H1 (cell line): ENCODE results near the gene CABLES2. TPM values are rescaled to one million over a fixed set of nuclear protein-coding genes. Genes with fewer than 3 reads are reported as not detected.
A peak's percentile ranks its signal among the peaks of the same experiment; 100 is the strongest.

Source experiments
- CTCF ChIA-PET: fragments of 300-600 bp; sonication (Branson Sonifier 250); formaldehyde crosslinking; loops from one replicate; lab custom pipeline; 2021; ENCODE audit not compliant: partially characterized antibody; lab: Charles Lee
- POLR2A ChIA-PET: fragments of 300-600 bp; sonication (Branson Sonifier 250); formaldehyde crosslinking; loops from one replicate; lab custom pipeline; 2021; ENCODE audit warnings: inconsistent platforms; ENCODE audit not compliant: partially characterized antibody; lab: Charles Lee
- DNase-seq, 2 experiments: peaks; one replicate each; pipeline versions ENCODE4 v3.0.0 to v3.0.0-alpha.2; 2010 to 2022; ENCODE audit warnings: low spot score in 2 of 2, low read depth in 1 of 2, mixed read lengths in 1 of 2
- FAIRE-seq: peaks from 2 replicates; lab custom pipeline; 2011; peaks lifted over from hg19 to GRCh38; lab: Jason Lieb, UNC
- H2AFZ ChIP-seq: 2 replicates; pipeline ENCODE4 v1.8.1; 2012; ENCODE audit warnings: low read length, inconsistent platforms
- H2AK5ac ChIP-seq: 2 replicates; pipeline ENCODE4 v1.6.1; 2013; ENCODE audit warnings: low read depth, low read length
- H2BK120ac ChIP-seq: replicated peaks from 2 replicates; pipeline ENCODE3; 2013; ENCODE audit warnings: low read depth, low read length, inconsistent platforms
- H2BK12ac ChIP-seq: 2 replicates; pipeline ENCODE4 v1.6.1; 2013; ENCODE audit warnings: low read depth, low read length
- H2BK15ac ChIP-seq: 2 replicates; pipeline ENCODE4 v1.6.1; 2013; ENCODE audit warnings: low read length
- H2BK20ac ChIP-seq: 2 replicates; pipeline ENCODE4 v1.6.1; 2013; ENCODE audit warnings: low read length
- H2BK5ac ChIP-seq: 2 replicates; pipeline ENCODE4 v1.6.1; 2013; ENCODE audit warnings: low read depth, low read length
- H3K14ac ChIP-seq: 2 replicates; pipeline ENCODE4 v1.6.1; 2013; ENCODE audit warnings: inconsistent platforms; ENCODE audit not compliant: insufficient read length
- H3K18ac ChIP-seq: 2 replicates; pipeline ENCODE4 v1.6.1; 2013; ENCODE audit warnings: low read length; ENCODE audit errors: extremely low read depth
- H3K23ac ChIP-seq: 2 replicates; pipeline ENCODE4 v1.6.1; 2013; ENCODE audit warnings: inconsistent platforms; ENCODE audit not compliant: insufficient read length
- H3K23me2 ChIP-seq: 2 replicates; pipeline ENCODE4 v1.6.1; 2013; ENCODE audit warnings: low read depth, low read length
- H3K27ac ChIP-seq: 2 replicates; pipeline ENCODE4 v1.6.1; 2011; ENCODE audit warnings: low read depth, low read length, inconsistent platforms
- H3K27me3 ChIP-seq, 4 experiments: replicated peaks in 1 of 4; 1 replicate in 1 of 4; 2 replicates in 3 of 4; pipeline versions ENCODE4 v1.6.1 to v1.8.1; 2011 to 2013; ENCODE audit warnings: low read length in 3 of 4, mild to moderate bottlenecking in 3 of 4, inconsistent platforms in 2 of 4, mixed read lengths in 2 of 4, moderate library complexity in 1 of 4; ENCODE audit not compliant: control insufficient read depth in 3 of 4, insufficient read depth in 3 of 4; ENCODE audit errors: extremely low read depth in 1 of 4
- H3K36me3 ChIP-seq, 4 experiments: 2 replicates each; pipeline versions ENCODE4 v1.6.1 to v1.8.1; 2011 to 2013; ENCODE audit warnings: mild to moderate bottlenecking in 4 of 4, low read length in 3 of 4, moderate library complexity in 2 of 4, control low read depth in 1 of 4, inconsistent platforms in 1 of 4; ENCODE audit not compliant: insufficient read depth in 4 of 4, control insufficient read depth in 2 of 4
- H3K4ac ChIP-seq: replicated peaks from 2 replicates; pipeline ENCODE3; 2013; ENCODE audit warnings: low read length, low read depth, mixed read lengths, inconsistent platforms; ENCODE audit not compliant: insufficient read length
- H3K4me1 ChIP-seq, 4 experiments: replicated peaks in 1 of 4; 1 replicate in 1 of 4; 2 replicates in 3 of 4; pipeline versions ENCODE4 v1.6.1 to v1.8.1; 2011 to 2013; ENCODE audit warnings: low read length in 3 of 4, inconsistent platforms in 2 of 4, mixed read lengths in 1 of 4; ENCODE audit not compliant: insufficient read depth in 4 of 4, control insufficient read depth in 3 of 4
- H3K4me2 ChIP-seq, 2 experiments: 2 replicates each; pipeline versions ENCODE4 v1.6.1 to v1.8.1; 2011 to 2013; ENCODE audit warnings: low read depth in 2 of 2, low read length in 2 of 2, control low read depth in 1 of 2, inconsistent platforms in 1 of 2, mild to moderate bottlenecking in 1 of 2; ENCODE audit not compliant: insufficient read depth in 1 of 2
- H3K4me3 ChIP-seq, 4 experiments: fragments of 200-600, 300-600 bp in 1 of 4; sonication (generic), shearing (Covaris generic), sonication (Bioruptor Twin) in 1 of 4; 2 replicates each; pipeline versions ENCODE4 v1.5.1 to v1.8.1; 2011 to 2016; ENCODE audit warnings: low read length in 4 of 4, low read depth in 3 of 4, control low read depth in 2 of 4, inconsistent platforms in 2 of 4, mild to moderate bottlenecking in 2 of 4, mixed read lengths in 1 of 4, moderate library complexity in 1 of 4; ENCODE audit not compliant: insufficient read depth in 2 of 4; ENCODE audit errors: extremely low read depth in 1 of 4
- H3K56ac ChIP-seq: replicated peaks from 2 replicates; pipeline ENCODE3; 2013; ENCODE audit warnings: low read depth, mild to moderate bottlenecking, mixed read lengths, low read length, inconsistent platforms; ENCODE audit not compliant: insufficient read length
- H3K79me1 ChIP-seq: 2 replicates; pipeline ENCODE4 v1.6.1; 2013; ENCODE audit warnings: low read depth, low read length, control low read depth
- H3K79me2 ChIP-seq, 2 experiments: 2 replicates each; pipeline versions ENCODE4 v1.6.1 to v1.8.1; 2012 to 2013; ENCODE audit warnings: low read length in 2 of 2, mild to moderate bottlenecking in 2 of 2, inconsistent platforms in 1 of 2; ENCODE audit not compliant: insufficient read depth in 2 of 2, control insufficient read depth in 1 of 2
- H3K9ac ChIP-seq, 4 experiments: replicated peaks in 1 of 4; 1 replicate in 1 of 4; 2 replicates in 3 of 4; pipeline versions ENCODE4 v1.6.1 to v1.8.1; 2011 to 2013; ENCODE audit warnings: low read depth in 3 of 4, low read length in 3 of 4, control low read depth in 2 of 4, mild to moderate bottlenecking in 2 of 4, moderate library complexity in 2 of 4, inconsistent platforms in 1 of 4; ENCODE audit errors: extremely low read depth in 1 of 4
- H3K9me3 ChIP-seq, 2 experiments: 2 replicates each; pipeline versions ENCODE4 v1.6.1 to v1.8.1; 2012 to 2013; ENCODE audit warnings: mild to moderate bottlenecking in 2 of 2, moderate library complexity in 2 of 2, control low read depth in 1 of 2, inconsistent platforms in 1 of 2, low read depth in 1 of 2, low read length in 1 of 2, mixed read lengths in 1 of 2; ENCODE audit not compliant: insufficient read depth in 2 of 2
- H4K20me1 ChIP-seq, 2 experiments: replicated peaks in 1 of 2; 2 replicates each; pipeline versions ENCODE3 to v1.8.1; 2011 to 2013; ENCODE audit warnings: inconsistent platforms in 2 of 2, low read length in 2 of 2, mild to moderate bottlenecking in 1 of 2; ENCODE audit not compliant: insufficient read depth in 2 of 2, control insufficient read depth in 1 of 2
- H4K5ac ChIP-seq: 2 replicates; pipeline ENCODE4 v1.6.1; 2013; ENCODE audit warnings: low read length, low read depth, mixed read lengths, inconsistent platforms; ENCODE audit not compliant: insufficient read length
- H4K8ac ChIP-seq: 2 replicates; pipeline ENCODE4 v1.8.0; 2013; ENCODE audit warnings: mild to moderate bottlenecking, moderate library complexity, low read length, inconsistent platforms; ENCODE audit not compliant: insufficient read depth; ENCODE audit errors: extremely low read depth
- H4K91ac ChIP-seq: replicated peaks from 2 replicates; pipeline ENCODE3; 2013; ENCODE audit warnings: low read length, mixed read lengths, inconsistent platforms; ENCODE audit not compliant: insufficient read length
- CHD1 ChIP-seq: IDR thresholded peaks from 2 replicates; pipeline ENCODE4 v1.6.1; 2012; ENCODE audit warnings: low read depth, low read length, improper control_type of control experiment
- FOSL1 ChIP-seq: IDR thresholded peaks from 2 replicates; pipeline ENCODE4 v1.6.1; 2011; ENCODE audit warnings: mild to moderate bottlenecking, low read depth, low read length, moderate library complexity; ENCODE audit not compliant: insufficient read depth
- GABPA ChIP-seq: IDR thresholded peaks from 2 replicates; pipeline ENCODE4 v1.6.1; 2011; ENCODE audit warnings: mild to moderate bottlenecking, low read length, moderate library complexity, borderline replicate concordance; ENCODE audit not compliant: insufficient read depth
- JUND ChIP-seq: IDR thresholded peaks from 2 replicates; pipeline ENCODE4 v1.6.1; 2011; ENCODE audit warnings: mild to moderate bottlenecking, improper control_type of control experiment, low read length
- POU5F1 ChIP-seq: IDR thresholded peaks from 2 replicates; pipeline ENCODE4 v1.6.1; 2011; ENCODE audit warnings: low read depth, mild to moderate bottlenecking, low read length, moderate library complexity
- RAD21 ChIP-seq, 2 experiments: IDR thresholded peaks in 1 of 2; conservative IDR thresholded peaks in 1 of 2; 2 replicates each; pipeline ENCODE4 v1.6.1; 2011; ENCODE audit warnings: low read depth in 2 of 2, low read length in 2 of 2, improper control_type of control experiment in 1 of 2, inconsistent platforms in 1 of 2, mild to moderate bottlenecking in 1 of 2, moderate library complexity in 1 of 2
- RBBP5 ChIP-seq: IDR thresholded peaks from 2 replicates; pipeline ENCODE4 v1.7.1; 2012; ENCODE audit warnings: low read depth, mild to moderate bottlenecking, inconsistent platforms, low read length, moderate library complexity, borderline replicate concordance
- RXRA ChIP-seq: IDR thresholded peaks from 2 replicates; pipeline ENCODE4 v1.6.1; 2011; ENCODE audit warnings: low read depth, mild to moderate bottlenecking, low read length, moderate library complexity; ENCODE audit not compliant: insufficient read depth
- SRF ChIP-seq: IDR thresholded peaks from 2 replicates; pipeline ENCODE4 v1.6.1; 2011; ENCODE audit warnings: mild to moderate bottlenecking, low read depth, low read length, moderate library complexity
- TAF1 ChIP-seq: IDR thresholded peaks from 2 replicates; pipeline ENCODE4 v1.6.1; 2011; ENCODE audit warnings: mild to moderate bottlenecking, low read depth, low read length
- TBP ChIP-seq: IDR thresholded peaks from 2 replicates; pipeline ENCODE4 v1.6.1; 2011; ENCODE audit warnings: low read depth, low read length, improper control_type of control experiment
- WGBS, 2 experiments: shearing (Covaris generic) in 1 of 2; methylation state at CpG; one replicate each; pipeline versions ENCODE4 v1.1.6 to v1.1.7; 2013 to 2015; ENCODE audit warnings: low lambda C conversion rate in 2 of 2, mixed read lengths in 2 of 2, inconsistent platforms in 1 of 2, low coverage in 1 of 2, missing lambda C conversion rate in 1 of 2; ENCODE audit not compliant: insufficient replicate concordance in 2 of 2, insufficient coverage in 1 of 2, insufficient read length in 1 of 2; ENCODE audit errors: extremely low coverage in 1 of 2, missing lambda C conversion rate in 1 of 2; 5-methylcytosine and 5-hydroxymethylcytosine counted together
- polyA plus RNA-seq, 7 experiments: library from polyadenylated mRNA; depleted of rRNA in 3 of 7; stranded (reverse) in 5 of 7; unstranded in 2 of 7; fragments of >200 nt in 5 of 7; fragments of 200-250 nt in 2 of 7; gene quantifications; 1 replicate in 5 of 7; 2 replicates in 1 of 7; 4 replicates in 1 of 7; pipeline versions ENCODE4 v1.2.1 to v1.2.3, GENCODE V29; 2011 to 2013; ENCODE audit warnings: missing spikeins in 2 of 7, mixed read lengths in 2 of 7
- total RNA-seq: library from RNA; stranded (reverse); fragmentation: NEBNext Ultra II Directional; extraction: Animal tissue kit (Norgen Biotek cat#: 25700); gene quantifications from 2 replicates; pipeline ENCODE4 v1.2.1, GENCODE V29; 2021

The CABLES2 gene
- total and polyA plus RNA-seq, 2 of the 8 experiments (the other 6 are each of a cell fraction or from before 2014, with no cell fraction given) = 8.0 to 8.8 TPM

DNA sequence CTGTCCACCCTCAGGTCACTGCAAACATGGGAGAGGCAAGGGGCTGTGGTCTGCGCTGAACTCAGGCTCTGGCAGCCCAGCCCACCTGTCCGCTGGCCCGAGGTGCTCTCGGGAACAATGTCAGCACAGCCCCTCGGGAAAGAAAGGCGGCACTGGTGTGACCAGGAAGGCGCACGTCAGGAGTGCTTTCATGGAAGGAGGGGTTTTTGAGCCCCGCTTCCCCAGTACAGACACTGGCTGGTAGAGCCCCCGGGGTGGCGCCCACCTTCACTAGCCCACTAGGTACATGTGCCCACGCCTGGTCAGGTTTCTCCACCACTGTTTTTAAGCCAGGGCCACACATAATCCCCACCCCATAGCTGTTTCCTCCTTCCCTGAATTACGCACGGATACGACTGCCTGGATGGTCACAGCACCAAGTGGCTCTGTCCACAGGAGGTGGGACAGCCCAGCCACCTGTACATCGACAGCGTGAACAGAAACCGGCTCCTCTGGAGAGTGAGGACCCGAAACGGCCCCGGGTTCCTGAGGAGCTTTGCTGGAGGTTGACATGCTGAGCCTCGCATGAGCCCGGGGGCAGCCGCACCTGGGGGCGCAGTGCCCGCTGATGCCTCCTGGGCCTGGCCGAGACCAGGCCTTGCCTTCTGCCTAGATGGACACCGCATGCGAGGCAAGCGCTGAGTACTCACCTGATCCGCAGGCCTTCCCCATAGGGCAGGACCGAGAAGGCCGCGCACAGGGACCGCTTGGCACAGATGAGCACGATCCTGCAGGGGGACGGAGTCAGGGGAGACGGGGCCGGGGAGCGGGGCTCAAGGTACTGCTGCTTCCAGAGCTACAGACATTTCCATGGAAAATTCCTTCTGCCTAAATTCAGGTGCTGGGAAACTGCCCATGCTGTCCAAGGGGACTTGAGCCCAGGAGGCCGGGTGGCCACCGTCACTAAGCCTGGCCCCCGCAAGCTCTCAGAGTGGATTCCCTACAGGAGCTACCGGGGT is 12.5 kb downstream of the CABLES2 start:
- Histone ChIP-seq H3K9me3 (peaks cover 0 to 2% of the 10 kb centered on the region in 2 experiments; a peak in 1 of 4 replicates), H2BK120ac (no peak overlapping the region), H3K23me2 (peaks cover 6% of the 10 kb centered on the region; the same call in 1 of the 2 replicates), H4K91ac (no peak overlapping the region), H4K5ac (no peak overlapping the region), H3K79me1 (no peaks in the 10 kb centered on the region; the same call in 1 of the 2 replicates), H3K4me3 (no peak overlapping the region), H3K18ac (no peak overlapping the region), H2BK5ac (no peak overlapping the region), H2AFZ (no peak overlapping the region), H4K20me1 (peaks cover 2 to 8% of the 10 kb centered on the region in 2 experiments), H4K8ac (peak overlapping the region; percentile 25; the same call in 1 of the 2 replicates), H3K56ac (no peak overlapping the region), H3K9ac (no peak overlapping the region), H3K79me2 (no peaks in the 10 kb centered on the region), H3K14ac (no peak overlapping the region), H2BK20ac (no peak overlapping the region), H3K36me3 (peaks cover 1 to 6% (median 3%) of the 10 kb centered on the region in 4 experiments; a peak in 4 of 8 replicates), H3K27ac (no peak overlapping the region), H2AK5ac (no peak overlapping the region), H2BK15ac (no peak overlapping the region), H3K27me3 (no peaks in the 10 kb centered on the region), H3K4ac (no peak overlapping the region), H3K23ac (no peak overlapping the region), H3K4me1 (no peaks in the 10 kb centered on the region), H3K4me2 (no peak overlapping the region), H2BK12ac (no peak overlapping the region)
- DNase-seq = no peak
- POLR2A ChIA-PET = interaction anchor here (1.1 to 8.7 kb wide), 7 partner anchors 8 to 66 kb away, joined by 3 to 105 read pairs (median 5); partner anchors contain the start of gene LAMA5
- CTCF ChIA-PET = interaction anchor here (0.9 to 9.6 kb wide), 10 partner anchors 8 to 250 kb away, joined by 3 to 103 read pairs (median 3); partner anchors contain the start of genes ADRM1 and LAMA5
- no peak for FAIRE-seq
- 89% methylated on average over 42 of the region's 44 CpGs; no CpG with 5 or more reads in 1 of the 2 experiments for WGBS, 2 experiments
- TF ChIP-seq RXRA (no peak), POU5F1 (no peak), RAD21 (IDR thresholded peaks at IDR 0.05 in 1 of 2, conservative IDR thresholded peaks at IDR 0.05 in 1 of 2; ENCODE audit: low read depth in 2 of 2, low read length in 2 of 2) (no peak), GABPA (no peak), CHD1 (no peak), FOSL1 (no peak), TBP (no peak), TAF1 (no peak), JUND (no peak), SRF (no peak), RBBP5 (no peak)
